Stimulated activated CD8-positive, alpha-beta memory T cell treated with anti-CD3 and anti-CD28 coated beads, Interleukin-7, amount 100 ng/mL, for 4 hours (primary cell): ENCODE data around the gene F2RL2.
"Not testable (repeated sequence)": the region's sequence is repeated elsewhere in the genome, so short reads cannot be mapped to it uniquely, and the experiment has no call there.

Experiments used
- DNase-seq, 2 donors: peaks; one replicate each; pipeline ENCODE4 v3.0.0-alpha.2; 2020; ENCODE audit warnings: low read depth in 2 of 2

Gene F2RL2

DNA sequence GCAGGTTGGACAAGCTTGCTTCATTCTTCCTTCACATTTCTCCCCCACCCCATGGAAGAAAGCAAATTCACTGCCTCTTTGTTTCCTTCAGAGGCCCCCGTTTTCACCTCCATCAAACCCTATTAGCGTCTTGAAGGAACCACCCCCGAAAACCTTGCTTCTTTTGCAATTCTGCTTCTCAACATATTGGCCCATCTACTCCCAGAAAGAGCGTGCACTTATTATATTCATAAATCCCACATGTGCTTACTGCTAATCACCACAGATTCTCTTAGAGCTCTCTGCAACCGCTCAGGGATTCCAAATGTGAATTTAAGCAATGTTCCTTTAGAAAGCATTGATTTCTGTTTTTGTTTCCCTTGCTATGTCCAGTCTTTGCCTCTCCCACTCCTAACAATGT is 1.1 kb downstream of the F2RL2 start:
- DNase-seq: no peak

DNA sequence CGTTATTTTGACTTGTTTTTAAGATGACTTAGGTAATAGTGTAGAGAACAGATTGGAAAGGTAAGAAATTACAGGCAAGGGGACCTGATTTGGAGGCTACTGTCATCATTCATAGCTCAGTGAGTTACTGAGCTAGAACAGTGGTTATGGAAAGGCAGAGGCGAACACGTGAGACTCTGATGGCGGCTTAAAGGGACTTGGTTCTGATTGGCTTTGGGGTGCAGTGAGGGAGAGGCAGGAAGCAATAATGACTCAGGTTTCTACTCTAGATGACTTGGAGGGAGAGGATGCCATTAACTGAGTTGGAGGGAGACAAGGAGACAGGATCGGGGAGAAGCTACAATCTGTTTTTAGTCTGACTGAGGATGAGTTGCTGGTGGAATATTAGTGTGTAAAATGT is 3.0 kb downstream of the F2RL2 start:
- DNase-seq: no peak

DNA sequence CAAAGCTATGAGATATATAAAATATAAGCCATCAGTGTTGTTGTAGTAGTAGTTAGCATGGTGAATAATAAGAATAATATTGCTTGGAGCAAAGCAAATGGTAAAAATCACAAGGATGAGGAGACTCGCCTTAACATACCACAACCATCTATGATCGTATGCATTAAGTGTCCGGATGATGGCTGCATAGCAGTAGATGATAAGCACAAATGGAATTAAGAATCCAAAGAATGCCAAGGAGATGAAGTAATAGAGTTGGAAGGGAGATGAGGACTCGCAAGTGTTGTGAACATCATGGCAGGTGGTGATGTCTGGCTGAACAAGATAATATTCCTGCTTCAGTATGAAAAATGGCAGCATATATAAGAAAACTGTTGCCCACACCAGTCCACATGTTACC is 5.5 kb downstream of the F2RL2 start:
- DNase-seq: no peak

DNA sequence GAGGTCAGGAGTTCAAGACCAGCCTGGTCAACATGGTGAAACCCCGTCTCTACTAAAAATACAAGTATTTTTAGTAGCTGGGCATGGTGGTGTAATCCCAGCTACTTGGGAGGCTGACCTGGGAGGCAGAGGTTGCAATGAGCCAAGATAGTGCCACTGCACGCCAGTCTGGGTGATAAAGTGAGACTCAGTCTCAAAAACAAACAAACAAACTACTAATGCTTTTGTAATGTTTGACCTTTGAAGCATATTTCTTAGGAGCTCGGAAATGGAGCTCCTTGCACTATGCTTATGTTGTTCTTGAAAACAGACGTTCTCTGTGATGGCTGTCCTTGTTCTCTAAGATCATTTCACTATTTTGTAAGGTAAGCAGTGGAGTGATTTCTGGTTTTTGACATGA is 6.0 kb downstream of the F2RL2 start:
- DNase-seq: no peak

DNA sequence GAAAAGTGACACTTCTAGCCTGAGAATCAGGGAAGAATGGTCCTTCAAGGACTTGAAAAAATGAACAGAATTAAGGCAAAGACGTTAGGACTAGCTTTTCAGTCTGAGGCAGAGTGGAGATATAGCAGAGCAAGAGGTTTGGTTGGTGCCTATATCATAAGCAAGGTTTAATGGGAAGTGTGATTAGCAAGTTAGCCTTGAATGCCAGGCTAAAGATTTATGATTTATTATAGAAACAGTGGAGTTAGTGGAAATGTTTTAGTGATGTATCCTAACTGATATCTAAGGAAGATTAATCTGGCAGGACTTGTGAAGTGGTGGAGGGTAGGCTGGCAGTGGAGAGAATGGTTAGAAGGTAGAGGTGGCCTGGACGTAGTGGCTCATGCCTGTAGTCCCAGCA is 7.0 kb downstream of the F2RL2 start:
- no peak for DNase-seq

DNA sequence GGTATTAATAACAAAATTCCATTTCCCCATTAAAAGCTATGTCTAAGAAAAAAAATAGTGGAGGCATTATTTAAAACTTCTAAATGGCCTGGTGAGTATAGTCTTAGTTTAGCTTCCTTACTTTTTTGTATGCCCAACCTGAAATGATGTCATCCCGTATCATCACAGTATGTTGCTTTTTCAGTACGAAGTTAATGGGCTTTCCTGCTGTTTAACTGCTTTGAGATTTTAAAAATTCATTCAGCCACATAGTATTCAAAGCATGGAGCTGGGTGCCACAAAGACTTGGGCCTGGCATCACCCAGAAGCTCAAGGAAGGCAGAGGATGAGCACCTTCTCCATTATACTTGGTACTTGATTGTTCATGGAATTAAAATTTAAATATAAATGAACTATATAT is 7.4 kb downstream of the F2RL2 start:
- no peak for DNase-seq

DNA sequence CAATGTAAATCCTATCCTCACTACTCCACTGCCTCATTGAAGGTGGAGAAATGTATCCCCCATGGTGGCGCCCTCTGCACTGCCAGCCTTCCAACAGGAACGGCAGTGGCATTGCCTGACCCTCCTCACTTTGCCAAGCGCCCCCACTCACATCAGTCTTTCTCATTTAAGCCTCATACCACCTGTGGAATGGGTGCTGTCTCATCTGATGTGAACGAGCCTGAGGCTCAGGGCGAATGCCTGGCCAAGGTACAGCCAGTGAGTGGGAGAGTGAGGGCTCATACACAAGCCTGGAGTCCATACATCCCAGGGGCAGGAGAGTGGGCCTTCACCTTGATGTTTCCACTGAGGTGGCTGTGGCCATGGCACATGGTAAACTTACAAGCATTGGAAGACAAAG is 10.3 kb downstream of the F2RL2 start:
- DNase-seq: no peak

DNA sequence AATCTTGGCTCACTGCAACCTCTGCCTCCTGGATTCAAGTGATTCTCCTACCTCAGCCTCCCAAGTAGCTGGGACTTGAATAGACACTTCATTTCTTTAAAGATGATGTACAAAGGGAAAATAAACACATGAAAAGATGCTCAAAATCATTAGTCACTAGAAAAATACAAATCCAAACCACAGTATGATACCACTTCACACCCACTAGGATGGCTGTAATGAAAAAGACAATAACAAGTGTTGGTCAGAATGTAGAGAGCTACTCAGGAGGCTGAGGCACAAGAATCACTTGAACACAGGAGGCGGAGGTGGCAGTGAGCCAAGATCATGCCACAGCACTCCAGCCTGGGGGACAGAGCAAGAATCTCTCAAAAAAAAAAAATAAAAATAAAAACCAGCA is 13.0 kb downstream of the F2RL2 start:
- DNase-seq: no peak

DNA sequence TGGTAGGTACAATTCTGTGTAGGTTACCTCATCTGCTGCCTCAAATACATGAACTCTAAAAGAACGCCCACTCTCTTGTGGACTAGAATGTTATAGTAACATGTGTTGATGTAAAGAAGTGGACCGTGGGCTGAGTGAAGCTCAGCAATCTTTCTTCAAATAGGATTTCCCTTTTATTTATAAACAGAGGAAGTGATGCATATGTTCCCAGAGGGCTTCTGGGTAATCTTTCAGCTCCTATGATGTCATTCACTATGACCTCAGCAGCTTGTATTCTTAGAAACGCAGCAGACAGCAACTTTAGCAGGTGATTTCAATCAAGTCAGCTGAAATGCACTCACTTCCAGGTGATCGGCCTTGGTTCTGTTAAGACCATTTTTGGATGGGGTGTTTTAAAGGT is 14.4 kb downstream of the F2RL2 start:
- no peak for DNase-seq

DNA sequence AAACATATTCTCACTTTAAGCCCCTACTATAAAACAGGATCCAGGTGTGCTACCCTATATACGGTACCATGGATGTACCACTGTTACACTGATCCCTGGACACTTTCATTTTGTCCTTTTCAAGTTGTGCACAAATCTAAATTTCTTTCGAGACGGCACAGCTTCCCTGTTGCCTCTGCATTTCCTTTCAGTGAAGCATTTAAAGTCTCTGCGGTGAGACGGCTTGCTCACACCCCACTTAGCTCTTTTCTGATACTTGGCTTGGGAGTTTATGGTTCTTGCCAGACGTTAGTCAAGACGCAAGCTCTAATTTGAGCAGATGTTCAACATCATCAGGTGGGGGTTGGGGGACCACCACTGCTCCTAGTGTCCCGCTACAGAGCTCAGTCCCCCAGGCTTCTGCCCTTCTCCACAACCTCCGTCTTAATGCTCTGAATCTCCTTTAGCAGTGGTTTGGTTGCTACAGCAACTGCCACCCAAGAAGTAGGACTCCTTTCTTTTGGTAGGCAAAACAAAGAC is 15.8 kb downstream of the F2RL2 start:
- no peak for DNase-seq

DNA sequence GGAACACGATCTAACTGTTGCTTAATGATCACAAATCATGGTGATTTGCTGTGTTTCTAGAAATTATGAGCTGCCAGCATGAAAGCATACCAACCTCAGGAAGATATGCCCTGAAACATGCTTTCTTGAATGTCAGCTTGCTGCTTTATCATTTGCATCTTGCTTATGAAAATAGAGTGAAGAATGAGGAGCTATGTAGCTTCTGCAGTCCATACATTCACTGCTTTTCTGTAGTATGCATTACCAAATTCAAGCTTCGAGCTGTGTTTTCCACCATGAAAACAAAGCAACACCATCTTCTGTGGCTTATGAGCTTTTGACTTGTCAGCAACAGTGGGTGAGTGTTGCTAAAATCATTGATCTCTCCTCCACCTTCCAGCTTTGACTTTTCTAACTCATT is 16.5 kb downstream of the F2RL2 start:
- DNase-seq: no peak

DNA sequence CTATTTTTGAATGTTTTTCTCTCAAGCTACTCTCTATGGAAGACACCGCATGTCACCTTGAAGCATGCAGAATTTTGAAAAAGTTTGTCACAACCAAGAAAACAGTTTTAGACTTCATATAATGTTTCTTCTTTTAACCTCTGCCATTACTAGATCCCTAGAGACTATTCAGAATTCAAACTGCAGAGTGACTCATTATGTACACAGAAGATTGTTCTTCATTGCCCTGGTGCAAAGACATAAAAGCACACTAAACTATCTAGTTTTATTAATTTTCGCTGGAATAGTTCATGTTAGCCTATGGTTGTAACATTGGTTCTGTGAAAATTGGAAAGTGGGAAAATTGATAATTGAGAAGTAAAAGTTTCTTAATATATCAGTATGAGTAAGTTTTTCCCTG is 18.4 kb downstream of the F2RL2 start:
- no peak for DNase-seq

DNA sequence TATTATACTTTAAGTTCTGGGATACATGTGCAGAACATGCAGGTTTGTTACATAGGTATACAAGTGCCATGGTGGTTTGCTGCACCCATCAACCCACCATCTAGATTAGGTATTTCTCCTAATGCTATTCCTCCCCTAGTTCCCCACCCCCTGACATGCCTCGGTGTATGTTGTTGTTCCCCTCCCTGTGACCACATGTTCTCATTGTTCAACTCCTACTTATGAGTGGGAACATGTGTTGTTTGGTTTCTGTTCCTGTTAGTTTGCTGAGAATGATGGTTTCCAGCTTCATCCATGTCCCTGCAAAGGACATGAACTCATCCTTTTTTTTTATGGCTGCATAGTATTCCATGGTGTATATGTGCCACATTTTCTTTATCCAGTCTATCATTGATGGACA is 19.2 kb downstream of the F2RL2 start:
- not testable (repeated sequence) for DNase-seq

DNA sequence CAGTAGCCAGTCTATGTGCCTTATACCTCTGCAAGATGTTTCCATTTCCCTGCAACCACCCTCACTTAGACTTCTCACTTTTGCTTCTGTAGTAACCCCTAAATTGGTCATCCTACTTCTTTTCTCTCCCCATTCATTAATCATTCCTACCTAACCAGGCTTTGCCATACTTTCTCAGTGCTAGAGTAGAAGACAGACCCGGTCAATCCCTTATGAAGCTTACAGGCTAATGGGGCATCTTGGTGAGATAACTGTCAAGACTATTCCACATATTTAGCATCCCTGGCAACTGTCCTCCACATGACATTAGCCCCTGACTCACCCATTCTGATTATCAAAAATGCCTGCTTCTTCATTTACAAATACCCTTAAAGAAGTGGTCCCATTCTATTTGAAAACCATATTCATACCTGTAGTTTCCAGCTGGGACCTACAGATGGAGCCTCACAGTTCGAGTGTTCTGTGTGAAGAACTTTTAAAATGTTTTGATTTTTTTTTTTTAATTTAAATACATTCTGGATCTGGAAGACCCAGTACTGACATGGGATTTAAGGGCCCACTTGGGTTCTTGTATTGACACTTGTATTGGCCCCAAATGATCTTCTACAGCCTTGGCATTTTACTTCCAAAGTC is 21.0 kb downstream of the F2RL2 start:
- no peak for DNase-seq

DNA sequence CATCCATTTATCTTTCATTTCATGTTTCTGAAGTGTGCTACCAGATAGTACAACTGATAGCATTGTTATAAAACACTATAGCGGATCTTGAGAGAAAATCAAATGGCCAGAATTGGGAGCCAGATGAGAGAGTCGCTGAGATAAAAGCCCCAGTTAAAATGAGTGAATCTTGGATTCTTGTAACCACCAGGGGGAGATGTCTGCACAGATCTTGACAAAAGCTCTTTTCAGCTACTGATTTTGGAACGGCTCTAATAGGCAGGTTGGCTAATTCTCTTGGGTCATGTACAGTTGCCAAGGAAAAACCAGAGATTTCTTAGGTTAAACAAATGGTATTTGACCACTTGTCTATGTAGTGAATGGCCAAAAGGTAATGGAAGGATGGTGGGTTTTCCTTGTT is 21.7 kb downstream of the F2RL2 start:
- peak in 1 of 2 donors; percentile 8 for DNase-seq

DNA sequence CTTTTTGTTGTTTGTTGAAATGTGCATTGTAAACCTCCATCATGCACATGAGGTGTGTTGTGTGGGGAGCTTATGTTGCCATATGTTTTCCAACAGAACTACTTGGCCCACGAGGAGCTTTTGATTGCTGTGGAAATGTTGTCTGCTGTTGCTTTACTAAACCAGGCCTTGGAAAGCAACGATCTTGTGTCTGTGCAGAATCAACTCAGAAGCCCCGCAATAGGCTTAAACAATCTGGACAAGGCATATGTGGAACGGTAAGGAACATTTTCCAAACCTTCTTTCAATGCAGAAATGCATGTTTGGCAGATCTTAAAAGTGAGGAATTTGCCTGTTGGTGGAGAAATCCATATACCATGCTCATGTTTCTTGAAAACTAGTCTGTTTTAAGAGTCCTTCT is 22.5 kb downstream of the F2RL2 start:
- no peak for DNase-seq

DNA sequence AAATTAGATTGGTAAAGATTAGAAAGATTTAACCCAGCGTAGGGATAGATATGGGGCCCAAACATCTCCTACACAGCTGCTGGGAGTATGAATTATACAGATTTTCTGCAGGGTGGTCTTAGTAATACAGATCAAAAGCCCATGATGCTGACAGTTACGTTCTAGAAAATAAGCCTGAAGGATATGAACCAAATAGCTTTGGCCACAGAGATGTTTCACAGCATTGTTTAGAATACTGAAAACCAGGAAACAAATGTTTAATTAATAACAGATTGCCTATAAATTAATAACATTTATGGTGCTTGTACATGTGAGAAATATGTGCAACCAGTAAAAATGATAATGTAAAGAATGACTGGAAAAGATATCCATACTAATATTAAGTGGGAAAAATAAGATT is 24.7 kb downstream of the F2RL2 start:
- no peak for DNase-seq

DNA sequence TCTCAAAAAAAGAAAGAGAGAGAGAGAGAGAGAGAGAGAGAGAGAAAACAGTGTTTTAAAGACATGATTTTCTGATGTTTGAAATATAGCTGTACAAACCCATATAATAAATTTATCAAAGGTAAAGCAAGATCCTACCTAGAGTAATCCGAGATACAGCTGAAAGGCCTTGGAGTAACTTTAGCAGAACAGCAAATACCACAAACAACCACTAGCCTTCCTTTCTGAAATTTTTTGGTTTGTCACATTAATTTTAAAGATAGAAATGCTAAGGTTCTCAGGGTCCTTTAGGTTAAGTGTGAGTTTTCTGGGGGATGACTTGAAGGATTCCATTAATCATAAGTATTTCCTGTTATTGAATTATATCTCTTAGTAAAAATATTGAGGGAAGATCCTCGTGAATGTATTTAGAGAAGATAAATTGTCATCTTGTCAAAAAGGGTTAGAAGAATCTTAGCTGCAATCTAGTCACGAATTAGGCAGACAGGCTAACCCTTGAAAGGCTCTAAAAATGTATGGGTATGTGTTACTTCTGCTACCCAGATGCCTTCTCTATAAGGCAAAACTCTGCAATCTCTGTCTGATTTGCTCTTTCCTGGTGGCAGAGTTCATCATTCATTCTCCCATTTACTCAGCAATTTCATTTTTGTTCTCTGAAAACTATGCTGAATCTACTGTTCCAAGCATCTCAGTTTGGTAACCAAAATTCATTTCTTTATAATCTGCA is 27.3 kb downstream of the F2RL2 start:
- no peak for DNase-seq

DNA sequence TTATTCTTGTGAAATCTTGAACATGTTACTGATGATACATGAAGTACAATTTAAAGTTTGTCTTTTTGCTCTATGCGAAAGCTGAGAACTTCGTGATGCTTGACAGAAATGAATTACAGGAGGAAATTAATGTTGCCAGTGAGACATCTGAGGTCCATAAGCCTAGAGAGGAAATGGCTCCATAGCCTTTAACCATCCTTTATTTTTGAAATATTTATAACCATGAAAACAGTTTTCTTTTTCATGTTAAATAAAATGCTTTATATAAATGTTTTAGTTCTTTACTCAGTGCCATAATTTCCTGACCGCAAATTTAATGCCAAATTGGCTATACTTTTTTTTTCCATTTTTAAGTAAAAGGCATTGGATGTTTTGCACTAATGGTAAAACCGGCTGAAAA is 29.1 kb downstream of the F2RL2 start:
- no peak for DNase-seq

DNA sequence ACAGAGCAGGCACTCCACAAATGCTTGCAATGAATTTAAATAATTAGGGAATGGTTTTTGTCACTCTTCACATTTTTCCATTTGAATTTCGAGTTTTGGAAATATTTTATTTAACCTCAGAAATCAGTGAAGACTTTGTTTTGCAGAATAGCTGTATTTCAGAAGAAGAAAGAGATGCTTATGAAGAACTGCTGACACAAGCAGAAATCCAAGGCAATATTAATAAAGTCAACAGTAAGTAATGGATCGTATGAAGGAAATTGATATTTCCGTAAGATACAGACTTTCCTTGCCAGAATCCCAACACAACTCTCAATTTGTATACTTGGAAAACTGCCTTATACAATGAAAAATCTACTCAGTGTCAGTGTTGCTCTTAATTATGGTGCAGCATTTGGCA is 30.5 kb downstream of the F2RL2 start:
- no peak for DNase-seq

DNA sequence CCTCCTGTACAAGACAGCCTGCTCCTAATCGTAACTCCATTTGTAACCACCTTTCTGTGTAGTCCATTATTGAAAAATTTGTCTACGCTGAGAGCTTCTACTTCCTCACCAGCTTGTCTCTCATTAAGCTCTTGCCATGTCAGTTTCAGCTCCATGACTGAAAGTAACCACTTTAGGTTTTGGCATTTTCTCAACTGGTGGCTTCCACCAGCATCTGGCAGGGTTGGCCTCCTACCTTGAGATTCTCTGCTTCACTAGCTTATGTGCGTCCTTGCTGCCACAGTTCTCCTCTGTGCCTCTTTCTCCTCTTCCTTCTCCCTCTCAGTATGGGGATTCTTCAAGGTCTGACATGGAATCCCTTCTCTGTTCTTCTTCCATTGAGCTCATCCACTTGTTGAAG is 31.8 kb downstream of the F2RL2 start:
- no peak for DNase-seq

DNA sequence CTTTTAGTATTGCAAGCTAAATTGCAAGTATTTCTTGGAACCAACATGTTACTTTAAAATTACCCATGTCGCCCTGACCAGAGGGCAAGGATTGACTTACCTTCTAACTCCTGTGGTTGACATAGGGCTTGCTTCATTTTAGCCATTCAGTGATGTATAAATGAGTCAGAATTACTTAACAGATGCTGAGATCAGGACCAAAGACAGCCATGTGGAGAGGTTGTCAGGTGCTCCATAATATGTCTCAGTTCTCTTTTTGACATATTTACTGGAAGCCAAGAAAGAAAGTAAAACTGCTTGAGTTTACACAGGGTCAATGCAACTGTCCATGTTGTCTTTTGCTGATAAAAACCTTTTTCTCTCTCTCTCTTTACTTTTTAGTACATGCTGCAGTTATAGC is 33.2 kb downstream of the F2RL2 start:
- DNase-seq: no peak

DNA sequence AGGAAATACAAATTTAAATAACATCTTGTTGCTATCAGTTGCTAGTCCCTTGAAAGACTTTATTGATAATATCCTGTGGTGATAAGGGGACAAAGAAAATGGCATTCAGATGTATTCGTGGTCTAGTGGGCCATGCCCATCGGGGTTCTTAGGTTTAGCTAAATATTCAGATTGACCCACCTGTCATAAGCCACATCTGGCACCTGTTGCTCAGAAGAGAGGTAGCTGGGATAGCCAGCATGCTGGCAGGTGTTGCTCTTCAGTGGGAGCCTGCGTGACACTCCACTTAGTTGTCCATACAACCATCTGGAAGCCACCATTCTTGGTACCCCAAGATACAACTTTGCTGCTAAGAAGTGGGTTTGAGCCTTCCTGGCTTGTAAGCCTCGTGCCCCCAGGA is 36.7 kb downstream of the F2RL2 start:
- no peak for DNase-seq

DNA sequence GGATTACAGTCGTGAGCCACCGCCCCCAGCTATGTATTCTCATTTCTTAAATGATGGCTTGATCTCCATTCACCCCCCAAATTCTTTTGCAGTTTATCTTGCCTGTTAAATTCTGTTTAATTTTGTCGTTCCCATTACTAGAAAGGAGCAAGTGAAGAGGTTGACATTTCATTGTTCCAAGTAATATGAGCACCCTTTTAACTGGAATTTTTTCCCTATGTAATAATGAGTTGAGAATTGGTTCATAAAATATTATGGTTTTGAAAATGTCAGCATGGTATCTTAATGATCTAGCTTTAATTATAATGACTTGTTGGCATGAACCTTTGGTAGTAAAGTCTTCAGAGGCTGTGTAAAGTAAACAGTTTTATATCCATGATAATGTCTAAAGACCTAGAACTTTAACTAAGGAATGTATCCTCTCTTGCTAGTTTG is 37.4 kb downstream of the F2RL2 start:
- DNase-seq: no peak
